ENCODE data around the gene KLHL1. TPM values are rescaled to one million over a fixed set of nuclear protein-coding genes. Genes with fewer than 3 reads are reported as not detected.
A peak's percentile ranks its signal among the peaks of the same experiment; 100 is the strongest.

Gene KLHL1
- total and polyA plus RNA-seq, 2 donors from 2014 or later, result 0.13 TPM; not detected in 1

GRCh38 chr13:70034286-70034685 lies 74.0 kb downstream of the KLHL1 start:
- no peaks in the 10 kb centered on the region for H3K9me3 ChIP-seq (ENCODE audit: control insufficient read depth in 2 of 3, insufficient read depth in 1 of 3, low read length in 3 of 3)
- FAIRE-seq, result no peak
- DNase-seq, result peak in 1 of 5 donors; percentile 1
- H3K9ac ChIP-seq (ENCODE audit: low read length in 3 of 3), result no peak overlapping the region
- H3K4me3 ChIP-seq (ENCODE audit: low read length in 3 of 3), result no peak overlapping the region
- intact Hi-C loops (cut with DNase I), result no loop called here
- no peaks in the 10 kb centered on the region for H3K36me3 ChIP-seq (ENCODE audit: control insufficient read depth in 2 of 3, insufficient read depth in 3 of 3, low read length in 3 of 3)
- no peak overlapping the region for H3K27ac ChIP-seq (ENCODE audit: low read depth in 2 of 2, low read length in 2 of 2)
- no peaks in the 10 kb centered on the region for H3K27me3 ChIP-seq (ENCODE audit: control insufficient read depth, insufficient read depth, low read length)
- H3K4me1 ChIP-seq (ENCODE audit: control insufficient read depth in 2 of 3, insufficient read depth in 2 of 3, low read depth in 1 of 3, low read length in 3 of 3), result no peaks in the 10 kb centered on the region
- no peak for TF ChIP-seq CTCF (IDR thresholded peaks at IDR 0.05; ENCODE audit: borderline replicate concordance, extremely low read depth, insufficient read depth)

GRCh38 chr13:70027551-70027950 lies 80.7 kb downstream of the KLHL1 start:
- H3K4me1 ChIP-seq (ENCODE audit: control insufficient read depth in 2 of 3, insufficient read depth in 2 of 3, low read depth in 1 of 3, low read length in 3 of 3), result no peaks in the 10 kb centered on the region
- TF ChIP-seq CTCF (IDR thresholded peaks at IDR 0.05; ENCODE audit: borderline replicate concordance, extremely low read depth, insufficient read depth), result no peak
- intact Hi-C loops (cut with DNase I), result no loop called here
- FAIRE-seq, result no peak
- no peak overlapping the region for H3K4me3 ChIP-seq (ENCODE audit: low read length in 3 of 3)
- no peak for DNase-seq
- H3K27ac ChIP-seq (ENCODE audit: low read depth in 2 of 2, low read length in 2 of 2), result no peak overlapping the region
- no peaks in the 10 kb centered on the region for H3K27me3 ChIP-seq (ENCODE audit: control insufficient read depth, insufficient read depth, low read length)
- no peak overlapping the region for H3K9ac ChIP-seq (ENCODE audit: low read length in 3 of 3)
- H3K36me3 ChIP-seq (ENCODE audit: control insufficient read depth in 2 of 3, insufficient read depth in 3 of 3, low read length in 3 of 3), result no peaks in the 10 kb centered on the region
- H3K9me3 ChIP-seq (ENCODE audit: control insufficient read depth in 2 of 3, insufficient read depth in 1 of 3, low read length in 3 of 3), result no peaks in the 10 kb centered on the region

- H3K36me3 ChIP-seq (ENCODE audit: control insufficient read depth in 2 of 3, insufficient read depth in 3 of 3, low read length in 3 of 3), result no peaks in the 10 kb centered on the region
- no peaks in the 10 kb centered on the region for H3K9me3 ChIP-seq (ENCODE audit: control insufficient read depth in 2 of 3, insufficient read depth in 1 of 3, low read length in 3 of 3)
- H3K27me3 ChIP-seq (ENCODE audit: control insufficient read depth, insufficient read depth, low read length), result no peaks in the 10 kb centered on the region
- no peak overlapping the region for H3K4me3 ChIP-seq (ENCODE audit: low read length in 3 of 3)
- H3K9ac ChIP-seq (ENCODE audit: low read length in 3 of 3), result no peak overlapping the region
- intact Hi-C loops (cut with DNase I), result no loop called here
- H3K27ac ChIP-seq (ENCODE audit: low read depth in 2 of 2, low read length in 2 of 2), result no peak overlapping the region
- DNase-seq (no peak), FAIRE-seq (no peak)
- H3K4me1 ChIP-seq (ENCODE audit: control insufficient read depth in 2 of 3, insufficient read depth in 2 of 3, low read depth in 1 of 3, low read length in 3 of 3), result no peaks in the 10 kb centered on the region
- TF ChIP-seq CTCF (IDR thresholded peaks at IDR 0.05; ENCODE audit: borderline replicate concordance, extremely low read depth, insufficient read depth), result no peak
Measured at GRCh38 chr13:70023516-70023915, 84.7 kb downstream of the KLHL1 start.

- H3K27ac ChIP-seq (ENCODE audit: low read depth in 2 of 2, low read length in 2 of 2), result no peak overlapping the region
- intact Hi-C loops (cut with DNase I), result no loop called here
- no peak for FAIRE-seq
- H3K9ac ChIP-seq (ENCODE audit: low read length in 3 of 3), result no peak overlapping the region
- TF ChIP-seq CTCF (IDR thresholded peaks at IDR 0.05; ENCODE audit: borderline replicate concordance, extremely low read depth, insufficient read depth), result no peak
- H3K4me3 ChIP-seq (ENCODE audit: low read length in 3 of 3), result no peak overlapping the region
- DNase-seq, result no peak
- H3K4me1 ChIP-seq (ENCODE audit: control insufficient read depth in 2 of 3, insufficient read depth in 2 of 3, low read depth in 1 of 3, low read length in 3 of 3), result no peaks in the 10 kb centered on the region
- H3K9me3 ChIP-seq (ENCODE audit: control insufficient read depth in 2 of 3, insufficient read depth in 1 of 3, low read length in 3 of 3), result no peaks in the 10 kb centered on the region
- H3K36me3 ChIP-seq (ENCODE audit: control insufficient read depth in 2 of 3, insufficient read depth in 3 of 3, low read length in 3 of 3), result no peaks in the 10 kb centered on the region
- no peaks in the 10 kb centered on the region for H3K27me3 ChIP-seq (ENCODE audit: control insufficient read depth, insufficient read depth, low read length)
Measured at GRCh38 chr13:70022646-70023045, 85.6 kb downstream of the KLHL1 start.
